ENCODE data around the gene ACKR2.

Gene ACKR2

GRCh38 chr3:42905740-42906069 lies 96.5 kb downstream of the ACKR2 start:
- Histone ChIP-seq H3K4me1 (ENCODE audit: control insufficient read depth, insufficient read depth, low read length) (peaks cover 43% of the 10 kb centered on the region), H3K27me3 (ENCODE audit: control insufficient read depth, insufficient read depth, low read length) (peaks cover 2% of the 10 kb centered on the region), H3K4me3 (ENCODE audit: low read length) (peak overlapping the region; percentile 79), H3K9ac (ENCODE audit: low read length) (peak overlapping the region; percentile 80), H3K9me3 (ENCODE audit: control insufficient read depth, low read length) (no peaks in the 10 kb centered on the region), H3K36me3 (ENCODE audit: control insufficient read depth, insufficient read depth, low read length) (no peaks in the 10 kb centered on the region)

- peak within 1 kb of the TSS; percentile 80 for H3K9ac ChIP-seq (ENCODE audit: low read length)
- H3K36me3 ChIP-seq (ENCODE audit: control insufficient read depth, insufficient read depth, low read length) = peaks cover 3% of the 10 kb centered on the region
- H3K27me3 ChIP-seq (ENCODE audit: control insufficient read depth, insufficient read depth, low read length) = peaks cover 2% of the 10 kb centered on the region
- peaks cover 43% of the 10 kb centered on the region for H3K4me1 ChIP-seq (ENCODE audit: control insufficient read depth, insufficient read depth, low read length)
- H3K4me3 ChIP-seq (ENCODE audit: low read length) = peak within 1 kb of the TSS; percentile 79
- H3K9me3 ChIP-seq (ENCODE audit: control insufficient read depth, low read length) = no peaks in the 10 kb centered on the region
Observed at GRCh38 chr3:42906070-42906847, 97.0 kb downstream of the ACKR2 start, which contains the start of gene ZNF662. Gene ZNF662 (plus strand): TSS chr3:42906142. CDS start chr3:42908115, 1,973 bp downstream.

GRCh38 chr3:42906848-42907183 lies 97.6 kb downstream of the ACKR2 start:
- peaks cover 40% of the 10 kb centered on the region for H3K4me1 ChIP-seq (ENCODE audit: control insufficient read depth, insufficient read depth, low read length)
- peak overlapping the region; percentile 80 for H3K9ac ChIP-seq (ENCODE audit: low read length)
- peaks cover 8% of the 10 kb centered on the region for H3K36me3 ChIP-seq (ENCODE audit: control insufficient read depth, insufficient read depth, low read length)
- H3K9me3 ChIP-seq (ENCODE audit: control insufficient read depth, low read length) = no peaks in the 10 kb centered on the region
- peak overlapping the region; percentile 79 for H3K4me3 ChIP-seq (ENCODE audit: low read length)
- H3K27me3 ChIP-seq (ENCODE audit: control insufficient read depth, insufficient read depth, low read length) = peaks cover 2% of the 10 kb centered on the region

- peaks cover 33% of the 10 kb centered on the region for H3K4me1 ChIP-seq (ENCODE audit: control insufficient read depth, insufficient read depth, low read length)
Observed at GRCh38 chr3:42908675-42909074, 99.4 kb downstream of the ACKR2 start.

GRCh38 chr3:42911551-42911950 lies 102.3 kb downstream of the ACKR2 start:
- no peak overlapping the region for H3K4me3 ChIP-seq (ENCODE audit: low read length)
- H3K9me3 ChIP-seq (ENCODE audit: control insufficient read depth, low read length) = peaks cover 21% of the 10 kb centered on the region
- no peak overlapping the region for H3K9ac ChIP-seq (ENCODE audit: low read length)
- peaks cover 19% of the 10 kb centered on the region for H3K36me3 ChIP-seq (ENCODE audit: control insufficient read depth, insufficient read depth, low read length)
- peaks cover 15% of the 10 kb centered on the region for H3K4me1 ChIP-seq (ENCODE audit: control insufficient read depth, insufficient read depth, low read length)
- H3K27me3 ChIP-seq (ENCODE audit: control insufficient read depth, insufficient read depth, low read length) = no peaks in the 10 kb centered on the region

More at GRCh38 chr3:42908675-42909074, 99.4 kb downstream of the ACKR2 start:
- Histone ChIP-seq H3K4me3 (ENCODE audit: low read length) (no peak overlapping the region), H3K9ac (ENCODE audit: low read length) (no peak overlapping the region), H3K36me3 (ENCODE audit: control insufficient read depth, insufficient read depth, low read length) (peaks cover 12% of the 10 kb centered on the region), H3K27me3 (ENCODE audit: control insufficient read depth, insufficient read depth, low read length) (peaks cover 2% of the 10 kb centered on the region), H3K9me3 (ENCODE audit: control insufficient read depth, low read length) (peaks cover under 1% of the 10 kb centered on the region)

GRCh38 chr3:42914771-42915515 lies 105.7 kb downstream of the ACKR2 start:
- Histone ChIP-seq H3K9ac (ENCODE audit: low read length) (no peak overlapping the region), H3K36me3 (ENCODE audit: control insufficient read depth, insufficient read depth, low read length) (peaks cover 19% of the 10 kb centered on the region), H3K4me3 (ENCODE audit: low read length) (no peak overlapping the region), H3K9me3 (ENCODE audit: control insufficient read depth, low read length) (peaks cover 25% of the 10 kb centered on the region), H3K4me1 (ENCODE audit: control insufficient read depth, insufficient read depth, low read length) (no peaks in the 10 kb centered on the region), H3K27me3 (ENCODE audit: control insufficient read depth, insufficient read depth, low read length) (no peaks in the 10 kb centered on the region)

Measured in mucosa of stomach (tissue), 1 donor.